HepG2 (cell line): ENCODE measurements around the gene PSAPL1. TPM values are rescaled to one million over a fixed set of nuclear protein-coding genes. Genes with fewer than 3 reads are reported as not detected.

Experiments used
- ATAC-seq: fragments of 200-7000 bp; cut with Tn5 transposase; 3 replicates; pipeline ENCODE4 v1.9.1; 2020; ENCODE audit warnings: mild to moderate bottlenecking, moderate library complexity
- BruUV-seq: library from RNA; stranded (reverse); fragments of 400-500 nt; replicated peaks from 2 replicates; lab custom pipeline; 2021; lab: Mats Ljungman, UMichigan
- CTCF ChIA-PET: fragments of 300-600 bp; formaldehyde crosslinking; extraction: SDS; loops from one replicate; lab custom pipeline; 2021; ENCODE audit warnings: low total read pairs, inconsistent platforms, low intra/inter-chr PET ratio; lab: Yijun Ruan, JAX
- POLR2A ChIA-PET: fragments of 350-600 bp; sonication (Branson Sonifier 250); formaldehyde crosslinking; loops from one replicate; lab custom pipeline; 2020; ENCODE audit warnings: antibody characterized with exemption, inconsistent platforms; lab: Yijun Ruan, JAX
- DNase-seq: peaks from one replicate; pipeline ENCODE4 v3.0.0-alpha.2; 2015; ENCODE audit warnings: low spot score
- FAIRE-seq: peaks from 3 replicates; lab custom pipeline; 2011; peaks lifted over from hg19 to GRCh38; lab: Jason Lieb, UNC
- H2AFZ ChIP-seq: one replicate; pipeline ENCODE4 v1.6.1; 2011; ENCODE audit warnings: low read length, inconsistent platforms
- H3K27ac ChIP-seq: fragments of 300-600 bp; 3 replicates; pipeline ENCODE4 v1.8.0; 2011; ENCODE audit warnings: mixed run types, mild to moderate bottlenecking, mixed read lengths, low read length, inconsistent platforms; ENCODE audit not compliant: insufficient read depth; ENCODE audit errors: extremely low read length
- H3K27me3 ChIP-seq, 2 experiments: fragments of 200-600 bp in 1 of 2; 2 replicates in 1 of 2; 3 replicates in 1 of 2; pipeline versions ENCODE4 v1.6.0 to v1.8.0; 2011; ENCODE audit warnings: low read length in 2 of 2, mild to moderate bottlenecking in 2 of 2, moderate library complexity in 2 of 2, inconsistent platforms in 1 of 2; ENCODE audit not compliant: insufficient read depth in 2 of 2, control insufficient read depth in 1 of 2
- H3K36me3 ChIP-seq, 2 experiments: fragments of 200-600 bp in 1 of 2; replicated peaks in 1 of 2; 2 replicates in 1 of 2; 3 replicates in 1 of 2; pipeline versions ENCODE4 v1.5.1 to v1.8.0; 2011; ENCODE audit warnings: low read length in 2 of 2, inconsistent platforms in 1 of 2; ENCODE audit not compliant: insufficient read depth in 2 of 2, control insufficient read depth in 1 of 2
- H3K4me1 ChIP-seq: 2 replicates; pipeline ENCODE4 v1.5.1; 2012; ENCODE audit warnings: low read length, inconsistent platforms; ENCODE audit not compliant: insufficient read depth
- H3K4me2 ChIP-seq: 2 replicates; pipeline ENCODE4 v1.6.0; 2011; ENCODE audit warnings: low read depth, low read length, inconsistent platforms
- H3K4me3 ChIP-seq, 3 experiments: fragments of 200-600 bp in 1 of 3; sonication (generic), shearing (Covaris generic) in 1 of 3; replicated peaks in 1 of 3; 2 replicates each; pipeline ENCODE4 v1.5.1; 2011 to 2016; ENCODE audit warnings: low read length in 3 of 3, inconsistent platforms in 2 of 3, low read depth in 2 of 3, mild to moderate bottlenecking in 2 of 3, control low read depth in 1 of 3, mixed read lengths in 1 of 3; ENCODE audit not compliant: insufficient read depth in 1 of 3
- H3K79me2 ChIP-seq: one replicate; pipeline ENCODE4 v1.6.1; 2011; ENCODE audit warnings: low read length, inconsistent platforms; ENCODE audit not compliant: insufficient read depth
- H3K9ac ChIP-seq: 2 replicates; pipeline ENCODE4 v1.6.0; 2011; ENCODE audit warnings: mild to moderate bottlenecking, low read depth, low read length, inconsistent platforms; ENCODE audit not compliant: insufficient read depth
- H3K9me3 ChIP-seq: 2 replicates; pipeline ENCODE4 v1.5.1; 2012; ENCODE audit warnings: mild to moderate bottlenecking, low read length
- H4K20me1 ChIP-seq: 2 replicates; pipeline ENCODE4 v1.6.0; 2011; ENCODE audit warnings: inconsistent platforms, mild to moderate bottlenecking, low read length, moderate library complexity; ENCODE audit not compliant: insufficient read depth
- CEBPB ChIP-seq: IDR thresholded peaks from 2 replicates; pipeline ENCODE4 v1.6.1; 2011; ENCODE audit warnings: low read depth, low read length, improper control_type of control experiment, borderline replicate concordance
- ISL2 ChIP-seq: sonication (generic); formaldehyde crosslinking; IDR thresholded peaks from 2 replicates; pipeline ENCODE4 v1.5.0; 2020; ENCODE audit warnings: missing genetic modification reagents
- JDP2 ChIP-seq: sonication (generic); formaldehyde crosslinking; IDR thresholded peaks from 2 replicates; pipeline ENCODE4 v1.8.1; 2022; ENCODE audit warnings: missing genetic modification reagents, borderline replicate concordance
- MYNN ChIP-seq: sonication (generic); formaldehyde crosslinking; IDR thresholded peaks from 2 replicates; pipeline ENCODE4 v1.4.0; 2020; ENCODE audit warnings: mild to moderate bottlenecking, low read depth, missing genetic modification reagents
- NFE2L1 ChIP-seq: sonication (generic); formaldehyde crosslinking; IDR thresholded peaks from 2 replicates; pipeline ENCODE4 v1.4.0; 2020; ENCODE audit warnings: missing genetic modification reagents, mild to moderate bottlenecking, borderline replicate concordance
- RBM22 ChIP-seq: fragments of 200-400 bp; formaldehyde crosslinking; optimal IDR thresholded peaks from 2 replicates; pipeline ENCODE3; 2017; ENCODE audit warnings: mild to moderate bottlenecking, low read length, moderate library complexity
- SMARCC2 ChIP-seq: fragments of 450-650 bp; IDR thresholded peaks from 2 replicates; pipeline ENCODE4 v1.6.1; 2017; ENCODE audit warnings: antibody characterized with exemption, mild to moderate bottlenecking
- ZKSCAN8 ChIP-seq: IDR thresholded peaks from 2 replicates; pipeline ENCODE4 v1.6.1; 2016; ENCODE audit warnings: borderline replicate concordance, missing genetic modification reagents, missing compliant biosample characterization
- ZNF235 ChIP-seq: sonication (generic); formaldehyde crosslinking; IDR thresholded peaks from 2 replicates; pipeline ENCODE4 v1.8.1; 2023; ENCODE audit warnings: mild to moderate bottlenecking, missing genetic modification reagents, borderline replicate concordance
- ZNF34 ChIP-seq: sonication (generic); formaldehyde crosslinking; IDR thresholded peaks from 2 replicates; pipeline ENCODE4 v1.4.0; 2020; ENCODE audit warnings: mild to moderate bottlenecking, missing genetic modification reagents, borderline replicate concordance
- ZNF460 ChIP-seq: sonication (generic); formaldehyde crosslinking; IDR thresholded peaks from 2 replicates; pipeline ENCODE4 v1.5.1; 2020; ENCODE audit warnings: missing genetic modification reagents, mild to moderate bottlenecking, borderline replicate concordance
- ZNF777 ChIP-seq: sonication (generic); formaldehyde crosslinking; IDR thresholded peaks from 2 replicates; pipeline ENCODE4 v1.4.0; 2020; ENCODE audit warnings: missing genetic modification reagents
- WGBS: methylation state at CpG from one replicate; pipeline ENCODE4 v1.1.6; 2017; ENCODE audit warnings: low lambda C conversion rate; 5-methylcytosine and 5-hydroxymethylcytosine counted together
- in situ Hi-C: cut with HindIII; loops from 2 replicates; pipeline ENCODE4 v1.10.0; 2017; ENCODE audit warnings: low pct_unique_long_range_greater_than_20kb; ENCODE audit not compliant: extremely low pct_ligation_motif_present
- intact Hi-C: fragments of 100-400 bp; cut with micrococcal nuclease; formaldehyde crosslinking; loops from one replicate; pipeline ENCODE4 v1.10.0; 2022; ENCODE audit not compliant: unreplicated experiment
- polyA plus RNA-seq, 8 experiments: library from polyadenylated mRNA; depleted of rRNA in 3 of 8; stranded (reverse) in 7 of 8; unstranded in 1 of 8; fragments of >200 nt; fragmentation: Illumina TruSeq in 4 of 8; extraction: Trizol in 4 of 8; gene quantifications; 2 replicates each; pipeline versions ENCODE4 v1.2.1 to v1.2.3, GENCODE V29; 2011 to 2016; ENCODE audit warnings: low read depth in 4 of 8, missing spikeins in 1 of 8, mixed read lengths in 1 of 8; ENCODE audit not compliant: insufficient read depth in 1 of 8
- total RNA-seq, 5 experiments: library from RNA; depleted of rRNA; stranded (reverse); fragments of >200 nt; fragmentation: Illumina TruSeq; extraction: Trizol; gene quantifications; 2 replicates each; pipeline ENCODE4 v1.2.3, GENCODE V29; 2016; ENCODE audit warnings: low read depth in 1 of 5

PSAPL1 gene
- total and polyA plus RNA-seq, 2 of the 13 experiments (the other 11 are each of a cell fraction or from before 2014, with no cell fraction given), result 0.02 to 0.16 TPM

- no peak overlapping the region for H3K9ac ChIP-seq
- TF ChIP-seq ZNF235, result no peak
- TF ChIP-seq ZNF777 (CRISPR knock-in tag), result no peak
- no peak for TF ChIP-seq ZNF34 (CRISPR knock-in tag)
- no peak for TF ChIP-seq CEBPB
- no peak for TF ChIP-seq ISL2 (CRISPR knock-in tag)
- TF ChIP-seq ZNF460 (CRISPR knock-in tag), result no peak
- TF ChIP-seq NFE2L1 (CRISPR knock-in tag), result no peak
- no peak for TF ChIP-seq ZKSCAN8 (CRISPR knock-in tag)
- TF ChIP-seq SMARCC2, result no peak
- TF ChIP-seq JDP2 (CRISPR knock-in tag), result no peak
- no peak for TF ChIP-seq RBM22
- TF ChIP-seq MYNN (CRISPR knock-in tag), result no peak
- no peak overlapping the region for H3K4me3 ChIP-seq
- peaks cover 6% of the 10 kb centered on the region for H3K4me1 ChIP-seq
- no peaks in the 10 kb centered on the region for H4K20me1 ChIP-seq
- peaks cover 6 to 74% of the 10 kb centered on the region in 2 experiments for H3K27me3 ChIP-seq
- no peak overlapping the region for H2AFZ ChIP-seq
- H3K9me3 ChIP-seq, result no peaks in the 10 kb centered on the region
- DNase-seq, result no peak
- ChIA-PET CTCF (no interaction called here), POLR2A (no interaction called here)
- no peaks in the 10 kb centered on the region for H3K36me3 ChIP-seq
- in situ Hi-C loops (no loop called here), intact Hi-C loops (no loop called here)
- no peaks in the 10 kb centered on the region for H3K79me2 ChIP-seq
- no TSS peak for BruUV-seq
- H3K4me2 ChIP-seq, result no peak overlapping the region
- 19% methylated on average over 8 of the region's 16 CpGs for WGBS
- ATAC-seq, result no peak
- H3K27ac ChIP-seq, result no peak overlapping the region
- no peak for FAIRE-seq
These were observed 45.7 kb upstream of the PSAPL1 start for GRCh38 chr4:7480423-7480822.
